Gastrocnemius medialis (tissue), 4 donors: ENCODE results near the gene AACS.

ENCODE experiments used
- CTCF ChIP-seq, 5 experiments: fragments of 450-650 bp in 3 of 5; fragments of 200-600 bp in 2 of 5; sonication (generic) in 2 of 5; IDR thresholded peaks in 4 of 5; conservative IDR thresholded peaks in 1 of 5; 1 replicate in 4 of 5; 2 replicates in 1 of 5; pipeline ENCODE4 v1.5.1; 2016 to 2019; ENCODE audit warnings: antibody characterized with exemption in 5 of 5, mild to moderate bottlenecking in 3 of 5, moderate library complexity in 3 of 5
- POLR2A ChIP-seq, 2 donors: fragments of 450-650 bp; IDR thresholded peaks; one replicate each; pipeline ENCODE4 v1.6.1; 2017; ENCODE audit warnings: antibody characterized with exemption in 2 of 2, mild to moderate bottlenecking in 2 of 2, moderate library complexity in 2 of 2

- TF ChIP-seq CTCF (IDR thresholded peaks at IDR 0.05 in 4 of 5, conservative IDR thresholded peaks at IDR 0.05 in 1 of 5) (no peak), POLR2A (IDR thresholded peaks at IDR 0.05) (no peak)
These were observed 40.2 kb upstream of the AACS start for GRCh38 chr12:125024949-125025563.
